Endothelial cell of umbilical vein (primary cell): ENCODE results near the gene ANAPC2. TPM values are rescaled to one million over a fixed set of nuclear protein-coding genes. Genes with fewer than 3 reads are reported as not detected.

ENCODE experiments used
- BruUV-seq: library from RNA; stranded (reverse); fragments of 400-500 nt; replicated peaks from 2 replicates; lab custom pipeline; 2021; lab: Mats Ljungman, UMichigan
- CTCF ChIA-PET: fragments of 300-600, 350-600 bp; sonication (Branson Sonifier 250); formaldehyde crosslinking; loops from one replicate; lab custom pipeline; 2021; ENCODE audit warnings: antibody characterized with exemption, inconsistent platforms; lab: Charles Lee
- POLR2A ChIA-PET: fragments of 300-600, 350-600 bp; sonication (Branson Sonifier 250); formaldehyde crosslinking; loops from one replicate; lab custom pipeline; 2021; ENCODE audit warnings: antibody characterized with exemption, inconsistent platforms; lab: Charles Lee
- DNase-seq: peaks from one replicate; pipeline ENCODE4 v3.0.0-alpha.2; 2011; ENCODE audit warnings: low read depth, low spot score
- FAIRE-seq: peaks from 2 replicates; lab custom pipeline; 2011; peaks lifted over from hg19 to GRCh38; lab: Jason Lieb, UNC
- H2AFZ ChIP-seq: 2 replicates; pipeline ENCODE4 v1.6.0; 2012; ENCODE audit warnings: low read depth, low read length, control low read depth, inconsistent platforms
- H3K27ac ChIP-seq: 2 replicates; pipeline ENCODE4 v1.5.1; 2011; ENCODE audit warnings: low read depth, mild to moderate bottlenecking, control low read depth, low read length, moderate library complexity; ENCODE audit not compliant: insufficient read depth
- H3K27me3 ChIP-seq, 2 experiments: 2 replicates each; pipeline versions ENCODE4 v1.6.0 to v1.6.1; 2011; ENCODE audit warnings: low read length in 2 of 2, mixed read lengths in 1 of 2; ENCODE audit not compliant: control insufficient read depth in 2 of 2, insufficient read depth in 2 of 2
- H3K36me3 ChIP-seq, 2 experiments: 2 replicates in 1 of 2; 3 replicates in 1 of 2; pipeline ENCODE4 v1.5.1; 2011; ENCODE audit warnings: low read length in 2 of 2, mild to moderate bottlenecking in 1 of 2, moderate library complexity in 1 of 2; ENCODE audit not compliant: control insufficient read depth in 2 of 2, insufficient read depth in 2 of 2; ENCODE audit errors: extremely low read depth in 1 of 2
- H3K4me1 ChIP-seq: 3 replicates; pipeline ENCODE4 v1.5.1; 2011; ENCODE audit warnings: mild to moderate bottlenecking, low read length; ENCODE audit not compliant: control insufficient read depth, insufficient read depth; ENCODE audit errors: extremely low read depth
- H3K4me2 ChIP-seq: 2 replicates; pipeline ENCODE4 v1.6.1; 2011; ENCODE audit warnings: low read length, control low read depth, mixed read lengths; ENCODE audit not compliant: insufficient read depth
- H3K4me3 ChIP-seq, 3 experiments: fragments of 200-600 bp in 1 of 3; sonication (generic), shearing (Covaris generic) in 1 of 3; replicated peaks in 1 of 3; 2 replicates each; pipeline ENCODE4 v1.5.1; 2011 to 2016; ENCODE audit warnings: control low read depth in 3 of 3, low read length in 3 of 3, mild to moderate bottlenecking in 2 of 3, inconsistent platforms in 1 of 3, low read depth in 1 of 3, moderate library complexity in 1 of 3; ENCODE audit not compliant: insufficient read depth in 1 of 3
- H3K79me2 ChIP-seq: 2 replicates; pipeline ENCODE4 v1.6.0; 2012; ENCODE audit warnings: low read length, inconsistent platforms; ENCODE audit not compliant: control insufficient read depth, insufficient read depth
- H3K9ac ChIP-seq: replicated peaks from 2 replicates; pipeline ENCODE3; 2011; ENCODE audit warnings: low read length, control low read depth; ENCODE audit not compliant: insufficient read depth; ENCODE audit errors: extremely low read depth
- H3K9me1 ChIP-seq: replicated peaks from 3 replicates; pipeline ENCODE4 v1.6.0; 2011; ENCODE audit warnings: mild to moderate bottlenecking, low read length; ENCODE audit not compliant: control insufficient read depth, insufficient read depth; ENCODE audit errors: extremely low read depth
- H3K9me3 ChIP-seq: replicated peaks from 2 replicates; pipeline ENCODE4 v1.5.1; 2012; ENCODE audit warnings: low read length, inconsistent platforms; ENCODE audit not compliant: control insufficient read depth, insufficient read depth
- H4K20me1 ChIP-seq: replicated peaks from 2 replicates; pipeline ENCODE3; 2011; ENCODE audit warnings: mild to moderate bottlenecking, low read length; ENCODE audit not compliant: control insufficient read depth, insufficient read depth; ENCODE audit errors: extremely low read depth
- CTCF ChIP-seq, 2 donors: IDR thresholded peaks; 1 replicate in 1 of 2; 2 replicates in 1 of 2; pipeline ENCODE4 v1.5.1; 2011; ENCODE audit warnings: low read length in 2 of 2, mild to moderate bottlenecking in 2 of 2, moderate library complexity in 2 of 2, control low read depth in 1 of 2, inconsistent platforms in 1 of 2, low read depth in 1 of 2; ENCODE audit not compliant: insufficient read depth in 1 of 2; ENCODE audit errors: extremely low read depth in 1 of 2
- EZH2 ChIP-seq: IDR thresholded peaks from 2 replicates; pipeline ENCODE4 v1.6.1; 2012; ENCODE audit warnings: borderline replicate concordance, low read depth, mild to moderate bottlenecking, moderate library complexity, low read length, inconsistent platforms; ENCODE audit not compliant: severe bottlenecking
- FOS ChIP-seq: IDR thresholded peaks from 2 replicates; pipeline ENCODE4 v1.6.1; 2011; ENCODE audit warnings: mild to moderate bottlenecking, low read length, moderate library complexity, borderline replicate concordance; ENCODE audit not compliant: insufficient read depth
- GATA2 ChIP-seq: IDR thresholded peaks from 2 replicates; pipeline ENCODE4 v1.7.0; 2011; ENCODE audit warnings: low read depth, mild to moderate bottlenecking, moderate library complexity, mixed read lengths, low read length; ENCODE audit not compliant: insufficient read length, insufficient read depth
- JUN ChIP-seq: IDR thresholded peaks from 2 replicates; pipeline ENCODE4 v1.6.1; 2011; ENCODE audit warnings: borderline replicate concordance, low read depth; ENCODE audit not compliant: insufficient read length, insufficient read depth
- MAX ChIP-seq: IDR thresholded peaks from 2 replicates; pipeline ENCODE4 v1.6.1; 2011; ENCODE audit not compliant: insufficient read depth, insufficient read length
- MYC ChIP-seq: IDR thresholded peaks from one replicate; pipeline ENCODE4 v1.6.1; 2011; ENCODE audit warnings: mild to moderate bottlenecking, low read depth, low read length
- POLR2A ChIP-seq: IDR thresholded peaks from 2 replicates; pipeline ENCODE4 v1.6.1; 2012; ENCODE audit warnings: low read depth, mild to moderate bottlenecking, control low read depth, low read length
- POLR2AphosphoS5 ChIP-seq: IDR thresholded peaks from 2 replicates; pipeline ENCODE4 v1.6.1; 2012; ENCODE audit warnings: low read depth, mild to moderate bottlenecking, control low read depth, low read length, moderate library complexity; ENCODE audit not compliant: insufficient read depth
- dilution Hi-C: fragments of 300-500 bp; cut with MboI; formaldehyde crosslinking; loops from one replicate; pipeline ENCODE4 v1.15.0; 2019; ENCODE audit warnings: low sequenced_read_pairs; ENCODE audit not compliant: extremely low pct_ligation_motif_present
- intact Hi-C: fragments of 100-400 bp; cut with micrococcal nuclease; formaldehyde crosslinking; loops from one replicate; pipeline ENCODE4 v1.10.0; 2022
- polyA plus RNA-seq, 4 experiments: library from polyadenylated mRNA; depleted of rRNA in 3 of 4; stranded (reverse) in 3 of 4; unstranded in 1 of 4; fragments of >200 nt; gene quantifications; 2 replicates each; pipeline versions ENCODE4 v1.2.1 to v1.2.3, GENCODE V29; 2011 to 2012; ENCODE audit warnings: missing spikeins in 1 of 4
- total RNA-seq: library from RNA; stranded (reverse); gene quantifications from 2 replicates; pipeline ENCODE4 v1.2.3, GENCODE V29; 2021

Gene ANAPC2
- total and polyA plus RNA-seq, 2 donors (not counting 3 experiments of a cell fraction or from before 2014, with no cell fraction given): 44.8 to 69.2 TPM

- ChIA-PET CTCF (interaction anchor here (0.8 to 1.1 kb wide), 2 partner anchors 16 to 63 kb away, joined by 3 read pairs; no protein-coding TSS in a partner anchor), POLR2A (no interaction called here)
- H3K4me3 ChIP-seq: no peak overlapping the region
- no peak overlapping the region for H3K9ac ChIP-seq
- FAIRE-seq: no peak
- H3K27ac ChIP-seq: no peak overlapping the region
- TF ChIP-seq POLR2AphosphoS5 (no peak), FOS (no peak), POLR2A (no peak), GATA2 (no peak), MYC (no peak), MAX (no peak), EZH2 (no peak), JUN (no peak), CTCF (IDR thresholded peaks at IDR 0.05; ENCODE audit: extremely low read depth in 1 of 2, insufficient read depth in 1 of 2, low read depth in 1 of 2, low read length in 2 of 2) (no peak)
- no peak overlapping the region for H2AFZ ChIP-seq
- peaks cover 12 to 15% of the 10 kb centered on the region in 2 experiments for H3K27me3 ChIP-seq
- H3K4me1 ChIP-seq: peaks cover under 1% of the 10 kb centered on the region
- dilution Hi-C loops: no loop called here
- no TSS peak for BruUV-seq
- intact Hi-C loops: no loop called here
- peaks cover 0 to 2% of the 10 kb centered on the region in 2 experiments for H3K36me3 ChIP-seq
- no peaks in the 10 kb centered on the region for H3K79me2 ChIP-seq
- H4K20me1 ChIP-seq: no peaks in the 10 kb centered on the region
- DNase-seq: no peak
- no peaks in the 10 kb centered on the region for H3K9me1 ChIP-seq
- H3K4me2 ChIP-seq: no peak overlapping the region
- H3K9me3 ChIP-seq: no peaks in the 10 kb centered on the region
Measured at GRCh38 chr9:137172901-137173795, 15.2 kb downstream of the ANAPC2 start.
